ENCODE results near the gene ANTKMT.
"Not testable (repeated sequence)": the region's sequence is repeated elsewhere in the genome, so short reads cannot be mapped to it uniquely, and the experiment has no call there.

DNA sequence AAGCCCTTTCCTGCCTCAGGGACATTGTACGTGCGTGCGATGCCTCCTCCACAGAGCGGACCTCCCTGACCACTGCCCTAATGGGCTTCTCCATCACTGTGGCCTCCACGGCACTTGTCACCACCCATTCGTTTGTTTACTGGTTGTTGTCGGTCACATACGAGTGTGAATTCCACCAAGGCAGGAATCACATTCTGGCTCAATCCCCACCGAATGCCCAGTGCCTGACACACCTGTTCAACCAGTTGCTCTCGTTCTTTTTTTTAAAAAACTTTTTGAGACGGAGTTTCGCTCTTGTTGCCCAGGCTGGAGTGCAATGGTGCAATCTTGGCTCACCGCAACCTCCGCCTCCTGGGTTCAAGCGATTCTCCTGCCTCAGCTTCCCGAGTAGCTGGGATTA is 29.7 kb upstream of the ANTKMT start:
- TF ChIP-seq ZNF70 (CRISPR knock-in tag; IDR thresholded peaks at IDR 0.05); ARNTL (CRISPR knock-in tag; IDR thresholded peaks at IDR 0.05; ENCODE audit: borderline replicate concordance, low read depth): not testable (repeated sequence)
- TF ChIP-seq, protein P1, sequence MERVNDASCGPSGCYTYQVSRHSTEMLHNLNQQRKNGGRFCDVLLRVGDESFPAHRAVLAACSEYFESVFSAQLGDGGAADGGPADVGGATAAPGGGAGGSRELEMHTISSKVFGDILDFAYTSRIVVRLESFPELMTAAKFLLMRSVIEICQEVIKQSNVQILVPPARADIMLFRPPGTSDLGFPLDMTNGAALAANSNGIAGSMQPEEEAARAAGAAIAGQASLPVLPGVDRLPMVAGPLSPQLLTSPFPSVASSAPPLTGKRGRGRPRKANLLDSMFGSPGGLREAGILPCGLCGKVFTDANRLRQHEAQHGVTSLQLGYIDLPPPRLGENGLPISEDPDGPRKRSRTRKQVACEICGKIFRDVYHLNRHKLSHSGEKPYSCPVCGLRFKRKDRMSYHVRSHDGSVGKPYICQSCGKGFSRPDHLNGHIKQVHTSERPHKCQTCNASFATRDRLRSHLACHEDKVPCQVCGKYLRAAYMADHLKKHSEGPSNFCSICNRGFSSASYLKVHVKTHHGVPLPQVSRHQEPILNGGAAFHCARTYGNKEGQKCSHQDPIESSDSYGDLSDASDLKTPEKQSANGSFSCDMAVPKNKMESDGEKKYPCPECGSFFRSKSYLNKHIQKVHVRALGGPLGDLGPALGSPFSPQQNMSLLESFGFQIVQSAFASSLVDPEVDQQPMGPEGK (CRISPR knock-in tag; IDR thresholded peaks at IDR 0.05; ENCODE audit: borderline replicate concordance) = not testable (repeated sequence)
